Activated naive CD8-positive, alpha-beta T cell treated with anti-CD3 and anti-CD28 coated beads, Interleukin-2, amount 10 ng/mL, durations not matched to agents 7 days and 5 days (primary cell): ENCODE results near the gene ZNF135. TPM values are rescaled to one million over a fixed set of nuclear protein-coding genes. Genes with fewer than 3 reads are reported as not detected.

ENCODE experiments used
- ATAC-seq: fragments of 150-1000 bp; cut with Tn5 transposase; one replicate; pipeline ENCODE4 v1.10.0; 2021; ENCODE audit warnings: low read depth, moderate library complexity
- POLR2A ChIA-PET: fragments of 350-600 bp; sonication (Branson Sonifier 250); formaldehyde crosslinking; loops from one replicate; lab custom pipeline; 2021; ENCODE audit warnings: antibody characterized with exemption; lab: Charles Lee
- DNase-seq: peaks from one replicate; pipeline ENCODE4 v3.0.0; 2021
- H3K27ac Mint-ChIP-seq: one replicate; pipeline ENCODE4 v1.8.0; 2022; ENCODE audit warnings: mild to moderate bottlenecking, mixed read lengths
- H3K27me3 Mint-ChIP-seq: one replicate; pipeline ENCODE4 v1.8.0; 2022; ENCODE audit warnings: mild to moderate bottlenecking, moderate library complexity, mixed read lengths
- H3K36me3 Mint-ChIP-seq: one replicate; pipeline ENCODE4 v1.8.0; 2021; ENCODE audit warnings: mild to moderate bottlenecking, mixed read lengths
- H3K4me1 Mint-ChIP-seq: one replicate; pipeline ENCODE4 v1.8.0; 2021; ENCODE audit warnings: mixed read lengths
- H3K4me3 Mint-ChIP-seq: one replicate; pipeline ENCODE4 v1.8.0; 2022; ENCODE audit warnings: mild to moderate bottlenecking, moderate library complexity, mixed read lengths
- H3K9me3 Mint-ChIP-seq: one replicate; pipeline ENCODE4 v1.8.0; 2021; ENCODE audit warnings: mixed read lengths
- total RNA-seq, 2 experiments: library from RNA; stranded (reverse); gene quantifications; one replicate each; pipeline ENCODE4 v1.2.3, GENCODE V29; 2021

The ZNF135 gene
- total RNA-seq, 2 experiments from 2014 or later: 3.8 TPM

DNA sequence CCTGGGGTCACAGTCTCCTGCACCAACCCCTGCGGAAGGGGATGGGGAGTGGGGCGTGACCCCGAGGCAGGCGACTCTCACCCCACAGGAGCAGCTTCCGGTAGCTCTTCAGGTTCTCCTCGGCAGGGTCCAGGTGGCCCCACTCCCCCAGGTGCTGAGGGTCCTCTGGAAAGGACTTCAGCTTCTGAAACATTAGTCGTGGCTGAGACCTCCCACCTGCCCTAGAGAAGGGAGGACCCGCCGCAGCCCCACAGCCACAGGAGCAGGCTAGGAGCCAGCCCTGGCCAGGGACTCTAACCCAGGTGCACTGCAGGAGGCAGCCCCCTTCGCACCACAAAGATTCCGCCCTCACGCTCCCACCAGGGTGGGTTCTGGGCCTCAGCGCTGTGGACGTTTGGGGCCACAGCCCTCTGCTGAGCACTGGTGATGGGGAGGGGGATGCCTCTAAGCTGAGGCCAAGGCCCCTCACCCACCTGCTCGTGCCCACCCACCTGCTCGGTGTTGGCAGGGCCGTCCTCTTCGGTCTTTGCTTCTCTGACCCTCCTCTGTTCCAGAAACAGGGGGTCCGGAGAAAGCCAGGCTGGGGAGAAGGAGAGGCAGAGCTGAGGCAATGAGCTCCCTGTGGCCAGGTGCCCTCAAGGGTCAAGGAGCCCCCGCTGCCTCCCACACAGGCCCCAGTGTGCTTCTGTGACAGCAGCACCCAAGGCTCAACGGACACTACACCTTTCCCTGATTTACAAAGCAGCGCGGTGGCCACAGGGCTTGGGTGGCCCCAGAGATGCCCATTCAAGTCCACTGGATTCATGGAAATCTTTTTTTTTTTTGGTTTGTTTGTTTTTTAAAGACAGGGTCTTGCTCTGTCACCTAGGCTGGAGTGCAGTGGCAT lies 28.0 kb downstream of the ZNF135 start:
- ATAC-seq (no peak), DNase-seq (no peak)
- Mint-ChIP-seq H3K36me3 (peaks cover 35% of the 10 kb centered on the region), H3K4me3 (no peak overlapping the region), H3K4me1 (no peaks in the 10 kb centered on the region), H3K9me3 (peaks cover 14% of the 10 kb centered on the region), H3K27me3 (no peaks in the 10 kb centered on the region), H3K27ac (no peak overlapping the region)
- POLR2A ChIA-PET: interaction anchor here (1.3 kb wide), 1 partner anchor 28 kb away, joined by 3 read pairs; the partner anchor contains the start of gene ZNF135

DNA sequence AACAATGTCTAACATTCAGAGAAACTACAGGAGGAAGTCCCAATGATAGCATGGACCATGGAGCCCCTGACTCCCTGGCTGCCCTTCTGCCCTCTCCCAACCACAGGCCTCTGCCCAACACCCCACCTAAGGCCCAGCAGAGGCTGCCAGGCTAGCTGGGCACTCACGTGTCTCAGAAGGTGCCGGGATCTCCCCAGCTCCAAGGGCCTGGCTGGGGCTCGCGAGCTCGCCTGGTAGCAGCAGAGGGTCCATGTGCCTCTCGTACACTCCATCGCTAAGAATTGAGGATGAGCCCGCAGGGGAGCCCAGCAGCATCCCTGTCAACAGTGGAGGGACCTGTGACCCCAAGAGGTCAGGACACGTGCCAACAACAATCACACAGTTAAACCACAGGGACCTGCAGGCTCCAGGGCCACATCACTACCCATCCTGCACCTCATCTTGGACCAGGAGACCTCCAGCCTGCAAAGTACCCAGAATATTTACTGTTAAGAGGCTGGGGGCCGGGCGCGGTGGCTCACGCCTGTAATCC lies 29.5 kb downstream of the ZNF135 start:
- Mint-ChIP-seq H3K4me3 (no peak overlapping the region), H3K4me1 (no peaks in the 10 kb centered on the region), H3K9me3 (peaks cover 11% of the 10 kb centered on the region), H3K36me3 (peaks cover 37% of the 10 kb centered on the region), H3K27me3 (no peaks in the 10 kb centered on the region), H3K27ac (no peak overlapping the region)
- no peak for DNase-seq
- POLR2A ChIA-PET: no interaction called here
- no peak for ATAC-seq

DNA sequence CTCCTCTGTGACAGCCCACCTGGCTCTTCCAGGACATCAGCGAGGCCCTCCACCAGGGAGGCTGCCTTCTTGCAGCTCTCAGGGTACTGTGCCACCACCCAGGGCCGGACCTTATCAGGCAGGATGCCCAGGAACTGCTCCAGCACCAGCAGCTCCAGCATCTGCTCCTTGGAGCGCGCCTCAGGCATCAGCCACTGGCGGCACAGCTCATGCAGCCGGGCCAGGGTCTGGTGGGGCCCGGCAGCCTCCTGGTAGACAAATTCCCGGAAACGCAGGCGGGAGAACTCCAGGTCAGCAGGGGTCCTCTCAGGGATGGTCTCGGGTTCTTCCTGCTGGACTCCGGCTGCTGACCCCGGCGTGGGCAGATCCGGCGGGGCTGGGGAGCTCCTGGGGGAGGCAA lies 30.8 kb downstream of the ZNF135 start:
- ATAC-seq (no peak), DNase-seq (no peak)
- Mint-ChIP-seq H3K27ac (no peak overlapping the region), H3K27me3 (no peaks in the 10 kb centered on the region), H3K36me3 (peaks cover 31% of the 10 kb centered on the region), H3K4me3 (no peak overlapping the region), H3K9me3 (peaks cover 7% of the 10 kb centered on the region), H3K4me1 (no peaks in the 10 kb centered on the region)
- POLR2A ChIA-PET: no interaction called here

DNA sequence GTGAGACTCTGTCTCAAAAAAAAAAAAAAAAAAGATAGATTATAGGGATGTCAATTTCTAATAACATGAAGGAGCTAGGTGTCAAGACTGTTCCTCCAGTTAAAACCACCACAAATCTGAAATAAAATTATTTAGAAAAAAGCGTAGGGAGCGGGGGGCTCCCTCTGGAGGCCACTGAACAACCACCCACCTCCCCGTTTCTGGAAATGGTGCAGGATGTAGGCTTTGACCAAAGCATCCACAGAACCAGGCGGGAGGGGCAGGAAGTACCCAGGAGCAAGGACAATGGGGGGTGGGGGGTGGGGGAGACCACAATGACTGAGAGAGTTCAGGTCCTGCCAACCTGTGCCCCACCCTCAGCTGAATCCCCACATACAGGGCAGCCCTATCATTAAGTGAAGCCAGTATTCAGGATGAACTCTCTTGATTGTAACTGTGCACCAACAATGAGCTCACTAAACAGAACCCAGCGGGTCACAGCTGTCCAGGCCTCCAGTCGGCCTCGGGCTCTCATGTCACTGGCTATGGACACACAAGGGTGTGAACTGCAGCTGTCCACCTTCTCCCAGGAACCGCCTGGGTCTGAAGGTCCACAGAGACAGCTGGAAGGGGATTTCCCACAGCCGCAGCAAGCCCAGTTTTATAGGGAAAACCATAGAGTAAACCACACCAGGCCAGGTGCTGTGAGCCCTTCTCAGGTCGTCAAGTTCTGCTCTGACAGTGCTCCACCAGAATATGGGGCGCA lies 32.3 kb downstream of the ZNF135 start:
- Mint-ChIP-seq H3K36me3 (peaks cover 33% of the 10 kb centered on the region), H3K4me1 (no peaks in the 10 kb centered on the region), H3K27ac (no peak overlapping the region), H3K27me3 (no peaks in the 10 kb centered on the region), H3K9me3 (peaks cover 7% of the 10 kb centered on the region), H3K4me3 (no peak overlapping the region)
- ATAC-seq (no peak), DNase-seq (no peak)
- POLR2A ChIA-PET: no interaction called here

DNA sequence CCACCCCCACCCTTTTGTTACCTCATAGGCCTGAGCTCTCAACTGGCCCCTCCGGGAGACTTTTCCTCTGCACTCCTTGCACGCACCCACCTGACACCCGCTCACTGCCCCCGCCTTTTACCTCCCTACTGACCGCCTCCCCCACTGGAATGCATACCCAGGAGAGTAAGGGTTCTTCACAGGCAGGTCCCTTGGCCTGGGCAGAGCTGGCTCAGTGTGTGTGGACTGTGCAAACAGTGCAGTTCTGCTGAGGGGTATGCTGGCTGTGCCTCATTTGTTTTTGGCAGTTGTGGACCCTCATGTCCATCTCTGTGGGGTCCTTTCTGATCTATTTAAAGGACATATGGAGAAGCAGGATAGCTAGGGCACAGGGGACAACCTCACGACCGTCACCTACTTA lies 34.0 kb downstream of the ZNF135 start:
- peaks cover 10% of the 10 kb centered on the region for H3K9me3 Mint-ChIP-seq
- no peak for DNase-seq
- no peak overlapping the region for H3K4me3 Mint-ChIP-seq
- POLR2A ChIA-PET: interaction anchor here (0.7 kb wide), 2 partner anchors 71 to 326 kb away, joined by 3 to 4 read pairs; no protein-coding TSS in a partner anchor
- H3K27ac Mint-ChIP-seq: no peak overlapping the region
- peaks cover 33% of the 10 kb centered on the region for H3K36me3 Mint-ChIP-seq
- no peak for ATAC-seq
- no peaks in the 10 kb centered on the region for H3K27me3 Mint-ChIP-seq
- peaks cover 4% of the 10 kb centered on the region for H3K4me1 Mint-ChIP-seq

DNA sequence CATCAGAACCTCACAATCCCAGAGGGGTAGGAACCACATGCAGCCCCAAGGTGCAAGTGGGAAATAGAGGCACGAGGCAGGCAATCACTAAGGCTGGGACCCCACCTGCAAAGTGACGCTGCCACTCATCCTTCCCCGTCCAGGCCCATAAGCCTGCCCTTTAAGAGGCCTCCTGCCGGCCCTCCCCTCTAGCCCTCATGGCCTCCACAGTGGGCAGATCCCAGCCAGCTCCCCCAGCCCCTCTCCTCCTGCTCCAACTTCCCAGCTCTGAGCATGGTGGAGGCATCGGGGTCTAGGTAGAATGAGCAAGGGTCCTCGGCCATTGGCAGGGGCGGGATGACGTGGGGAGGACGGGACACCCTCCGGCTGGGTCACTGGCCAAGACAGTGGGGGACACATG lies 36.2 kb downstream of the ZNF135 start:
- no peak overlapping the region for H3K27ac Mint-ChIP-seq
- H3K9me3 Mint-ChIP-seq: peaks cover 13% of the 10 kb centered on the region
- no peak overlapping the region for H3K4me3 Mint-ChIP-seq
- no peak for ATAC-seq
- POLR2A ChIA-PET: no interaction called here
- no peak for DNase-seq
- H3K4me1 Mint-ChIP-seq: peaks cover 9% of the 10 kb centered on the region
- H3K36me3 Mint-ChIP-seq: peaks cover 24% of the 10 kb centered on the region
- no peaks in the 10 kb centered on the region for H3K27me3 Mint-ChIP-seq

DNA sequence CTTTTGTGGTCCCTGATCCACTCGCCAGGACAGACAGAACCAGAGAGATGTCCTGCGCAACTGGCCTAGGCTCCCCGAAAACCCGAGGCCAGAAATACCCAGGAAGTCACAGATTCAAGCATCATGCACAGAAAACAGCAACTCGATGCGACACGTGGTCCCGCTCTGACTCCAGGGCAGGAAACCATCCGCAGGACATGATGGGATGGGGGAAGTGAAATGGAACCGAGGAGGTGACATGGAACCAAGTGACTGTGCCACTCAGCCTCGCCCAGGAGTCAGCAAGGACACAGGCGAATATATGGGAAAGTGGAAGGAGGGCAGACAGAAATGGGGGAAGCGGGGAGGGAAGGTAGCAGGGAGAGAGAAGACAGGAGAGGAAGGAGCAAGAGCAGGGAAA lies 37.8 kb downstream of the ZNF135 start:
- Mint-ChIP-seq H3K27ac (peak overlapping the region; percentile 77), H3K9me3 (peaks cover 10% of the 10 kb centered on the region), H3K4me3 (peak overlapping the region; percentile 83), H3K36me3 (peaks cover 22% of the 10 kb centered on the region), H3K27me3 (no peaks in the 10 kb centered on the region), H3K4me1 (peaks cover 9% of the 10 kb centered on the region)
- POLR2A ChIA-PET: interaction anchor here (0.8 to 1.1 kb wide), 2 partner anchors 12 to 37 kb away, joined by 3 read pairs; partner anchors contain the start of gene ZNF135
- ATAC-seq (no peak), DNase-seq (no peak)

DNA sequence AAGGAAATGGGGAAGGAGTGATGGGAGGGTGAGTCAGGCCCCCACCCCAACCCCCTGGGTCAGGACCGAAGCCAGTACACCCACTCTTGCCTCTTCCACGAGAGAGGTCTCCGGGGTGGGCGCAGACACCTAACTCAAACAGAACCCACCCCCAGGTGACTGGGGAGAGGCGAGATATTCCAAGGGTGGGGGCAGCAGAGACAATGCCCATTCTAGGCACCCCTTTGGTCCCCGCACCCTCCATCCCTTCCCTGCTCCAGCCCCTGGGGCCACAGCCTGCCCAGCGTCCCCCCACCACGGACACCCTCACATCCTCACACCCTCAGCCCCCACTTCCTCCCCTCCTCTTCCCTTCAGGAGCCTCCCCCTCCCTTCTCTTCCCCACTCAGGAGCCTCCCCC lies 38.3 kb downstream of the ZNF135 start:
- peak overlapping the region; percentile 83 for H3K4me3 Mint-ChIP-seq
- peaks cover 9% of the 10 kb centered on the region for H3K4me1 Mint-ChIP-seq
- peak overlapping the region; percentile 77 for H3K27ac Mint-ChIP-seq
- peaks cover 22% of the 10 kb centered on the region for H3K36me3 Mint-ChIP-seq
- DNase-seq (no peak), ATAC-seq (no peak)
- H3K9me3 Mint-ChIP-seq: peaks cover 10% of the 10 kb centered on the region
- POLR2A ChIA-PET: interaction anchor here (1.0 to 2.5 kb wide), 2 partner anchors 15 to 39 kb away, joined by 4 to 14 read pairs; partner anchors contain the start of gene ZNF135
- no peaks in the 10 kb centered on the region for H3K27me3 Mint-ChIP-seq

DNA sequence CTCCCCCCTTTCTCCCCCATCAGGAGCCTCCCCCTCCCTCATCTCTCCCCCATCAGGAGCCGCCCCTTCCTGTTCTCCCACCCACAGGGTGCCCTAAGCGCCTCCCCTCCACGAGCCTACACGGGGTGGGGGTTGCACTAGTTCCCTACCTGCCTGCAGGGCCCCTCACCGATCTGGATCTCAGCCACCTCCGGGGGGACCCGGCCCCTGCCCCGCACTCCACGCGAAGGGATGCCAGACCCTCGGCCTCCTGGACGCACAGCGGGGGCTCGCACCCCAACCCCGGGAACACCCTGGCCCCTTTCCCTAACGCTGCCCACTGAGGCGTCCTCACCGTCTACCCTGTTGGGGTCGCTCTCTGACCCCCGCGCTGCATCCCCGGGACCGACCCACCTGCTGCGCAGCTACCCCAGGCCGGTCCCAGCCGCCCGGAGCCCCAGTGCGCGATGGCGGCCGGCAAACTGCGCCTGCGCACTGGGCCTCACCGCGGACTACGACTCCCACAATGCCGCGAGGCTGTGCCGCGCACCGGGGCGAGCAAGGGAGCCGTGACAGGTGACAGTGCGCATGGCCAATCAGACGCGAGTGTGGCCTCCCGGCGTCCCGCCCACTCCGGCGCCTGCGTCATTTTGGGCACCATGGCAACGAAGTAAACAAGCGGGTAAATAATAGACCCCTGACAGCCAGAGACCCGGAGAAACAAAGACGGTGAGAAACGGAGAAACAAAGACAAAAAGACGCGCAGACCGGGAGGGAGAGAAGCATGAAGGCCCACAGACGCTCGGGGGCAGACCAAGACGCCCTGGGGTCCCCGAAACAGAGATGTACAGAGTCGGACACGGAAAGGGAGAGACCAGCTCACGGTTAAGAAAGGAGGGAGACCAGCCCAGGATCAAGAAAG lies 38.9 kb downstream of the ZNF135 start, which contains the start of gene ZSCAN18:
TSS of gene ZSCAN18 (minus strand) at position 451 of the 901 bp plus-strand sequence. CDS start 7,964 bp downstream, outside the sequence.
- peaks cover 14% of the 10 kb centered on the region for H3K9me3 Mint-ChIP-seq
- POLR2A ChIA-PET: interaction anchor here (1.0 to 2.5 kb wide), 3 partner anchors 15 to 163 kb away, joined by 3 to 14 read pairs (median 4); partner anchors contain the start of genes ZNF135 and ZNF418
- H3K36me3 Mint-ChIP-seq: peaks cover 23% of the 10 kb centered on the region

DNA sequence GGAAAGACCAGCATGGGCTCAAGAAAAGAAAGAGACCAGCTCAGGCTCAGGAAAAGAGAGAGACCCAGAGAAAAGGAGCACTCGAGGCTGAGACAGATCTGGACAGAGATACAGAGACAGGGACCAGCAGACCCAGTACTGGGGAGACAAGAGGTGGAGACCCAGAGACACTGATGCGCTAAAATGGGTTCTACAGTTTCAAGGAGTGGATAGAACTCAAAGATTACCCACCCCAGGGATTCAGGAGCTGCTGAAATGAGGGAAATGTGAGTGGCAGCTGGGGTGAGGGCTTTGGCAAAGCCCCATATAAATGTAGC lies 39.6 kb downstream of the ZNF135 start:
- H3K9me3 Mint-ChIP-seq: peaks cover 18% of the 10 kb centered on the region
- peaks cover 9% of the 10 kb centered on the region for H3K4me1 Mint-ChIP-seq
- H3K36me3 Mint-ChIP-seq: peaks cover 19% of the 10 kb centered on the region
- ATAC-seq (no peak), DNase-seq (no peak)
- POLR2A ChIA-PET: interaction anchor here (1.0 to 2.5 kb wide), 3 partner anchors 16 to 163 kb away, joined by 3 to 14 read pairs (median 4); partner anchors contain the start of genes ZNF135 and ZNF418
- no peaks in the 10 kb centered on the region for H3K27me3 Mint-ChIP-seq
- H3K27ac Mint-ChIP-seq: peak overlapping the region; percentile 93
- H3K4me3 Mint-ChIP-seq: peak overlapping the region; percentile 83

More for the DNA sequence above, 38.9 kb downstream of the ZNF135 start, which contains the start of gene ZSCAN18:
- no peaks in the 10 kb centered on the region for H3K27me3 Mint-ChIP-seq
- peak; percentile 97 for ATAC-seq
- peaks cover 9% of the 10 kb centered on the region for H3K4me1 Mint-ChIP-seq
- DNase-seq: peak; percentile 97
- H3K27ac Mint-ChIP-seq: peak within 1 kb of the TSS; percentile 93
- H3K4me3 Mint-ChIP-seq: peak within 1 kb of the TSS; percentile 83

DNA sequence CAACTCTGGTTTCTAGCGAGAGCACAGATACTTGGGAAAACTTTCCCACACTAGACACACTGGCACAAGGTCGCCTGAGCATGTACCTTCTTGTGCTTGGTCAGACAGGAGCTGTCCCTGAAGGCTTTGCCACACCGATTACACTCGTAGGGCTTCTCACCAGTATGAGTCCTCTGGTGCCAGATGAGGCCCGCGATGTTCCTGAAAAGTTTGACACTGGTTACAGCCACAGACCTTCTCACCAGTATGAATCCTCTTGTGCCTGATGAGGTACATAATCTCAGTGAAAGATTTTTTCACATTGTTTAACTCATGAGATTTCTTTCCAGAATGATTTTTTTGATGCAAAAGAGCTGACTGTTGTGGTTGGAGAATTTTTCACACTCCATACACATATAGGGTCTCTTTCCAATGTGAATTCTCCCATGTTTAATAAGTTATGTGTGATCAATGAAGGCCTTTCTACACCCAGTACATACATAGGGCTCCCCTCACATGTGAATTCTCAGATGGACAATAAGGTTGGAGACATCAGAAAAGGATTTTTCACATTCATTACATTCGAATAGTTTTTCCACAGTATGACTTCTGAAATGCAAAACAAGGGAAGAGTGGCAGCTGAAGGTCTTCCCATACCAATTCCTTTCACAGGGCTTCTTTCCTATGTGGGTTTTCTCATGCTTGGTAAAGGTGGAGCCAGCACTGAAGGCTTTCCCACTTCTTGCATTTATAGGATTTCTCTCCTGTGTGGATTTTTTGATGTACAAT lies 48.9 kb downstream of the ZNF135 start:
- Mint-ChIP-seq H3K4me3 (no peak overlapping the region), H3K27ac (no peak overlapping the region), H3K36me3 (peaks cover 4% of the 10 kb centered on the region), H3K27me3 (no peaks in the 10 kb centered on the region), H3K9me3 (peaks cover 43% of the 10 kb centered on the region), H3K4me1 (no peaks in the 10 kb centered on the region)
- ATAC-seq (no peak), DNase-seq (no peak)
- POLR2A ChIA-PET: no interaction called here

DNA sequence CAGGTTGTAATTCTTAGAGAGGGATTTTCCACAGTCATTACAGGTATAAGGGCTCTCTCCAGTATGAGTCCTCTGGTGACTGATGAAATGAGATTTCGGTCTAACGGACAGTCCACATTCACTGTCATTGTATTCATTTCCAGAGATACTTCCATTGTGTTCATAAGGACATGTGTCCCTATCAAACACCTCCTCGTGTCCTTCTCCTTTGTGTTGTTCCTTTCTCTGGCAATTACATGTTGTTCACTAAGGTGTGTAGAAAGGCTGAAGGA lies 49.4 kb downstream of the ZNF135 start:
- H3K4me1 Mint-ChIP-seq: no peaks in the 10 kb centered on the region
- H3K27ac Mint-ChIP-seq: no peak overlapping the region
- POLR2A ChIA-PET: no interaction called here
- no peak overlapping the region for H3K4me3 Mint-ChIP-seq
- DNase-seq (no peak), ATAC-seq (no peak)
- no peaks in the 10 kb centered on the region for H3K27me3 Mint-ChIP-seq
- H3K36me3 Mint-ChIP-seq: peaks cover 4% of the 10 kb centered on the region
- H3K9me3 Mint-ChIP-seq: peaks cover 41% of the 10 kb centered on the region
